Testis (tissue), 3 donors: Measurements from ENCODE around the gene NCAPD3. TPM values are rescaled to one million over a fixed set of nuclear protein-coding genes. Genes with fewer than 3 reads are reported as not detected.

Experiments used
- DNase-seq: peaks from one replicate; pipeline ENCODE4 v3.0.0-alpha.2; 2019
- H3K27ac ChIP-seq, 2 donors: fragments of 200-600 bp; sonication (generic); one replicate each; pipeline ENCODE4 v1.5.1; 2019
- H3K27me3 ChIP-seq: fragments of 200-600 bp; sonication (generic); one replicate; pipeline ENCODE4 v1.5.1; 2019
- H3K36me3 ChIP-seq: fragments of 200-600 bp; sonication (generic); one replicate; pipeline ENCODE4 v1.5.1; 2017; ENCODE audit warnings: low read depth; ENCODE audit errors: missing control alignments
- H3K4me1 ChIP-seq: fragments of 200-600 bp; sonication (generic); one replicate; pipeline ENCODE4 v1.5.1; 2019
- H3K4me3 ChIP-seq, 2 donors: fragments of 200-600 bp; sonication (generic); one replicate each; pipeline ENCODE4 v1.5.1; 2017 to 2019
- H3K9me3 ChIP-seq: fragments of 200-600 bp; sonication (generic); one replicate; pipeline ENCODE4 v1.5.1; 2017
- POLR2A ChIP-seq: fragments of 450-650 bp; IDR thresholded peaks from one replicate; pipeline ENCODE4 v1.6.1; 2017; ENCODE audit warnings: antibody characterized with exemption, mild to moderate bottlenecking, moderate library complexity
- WGBS, 2 donors: methylation state at CpG; one replicate each; pipeline ENCODE4 v1.1.5; 2018; 5-methylcytosine and 5-hydroxymethylcytosine counted together
- intact Hi-C: fragments of 100-400 bp; cut with DNase I; formaldehyde crosslinking; loops from one replicate; pipeline ENCODE4 v1.15.1; 2023; ENCODE audit warnings: low total_unique reads
- polyA plus RNA-seq: library from polyadenylated mRNA; stranded (reverse); fragments of 350-450 nt; fragmentation: Illumina TruSeq; extraction: RNeasy Lipid Tissue Mini Kit (QIAGEN cat#74804); gene quantifications from one replicate; pipeline ENCODE4 v1.2.3, GENCODE V29; 2014; ENCODE audit warnings: low read depth, low replicate concordance; ENCODE audit not compliant: insufficient read depth
- total RNA-seq, 2 donors: library from RNA; depleted of rRNA; stranded (reverse); fragments of >200 nt; gene quantifications; one replicate each; pipeline ENCODE4 v1.2.3, GENCODE V29; 2016
- TF ChIP-seq, protein P1 (sequence below), 3 experiments: fragments of 450-650 bp in 2 of 3; fragments of 200-600 bp in 1 of 3; sonication (generic) in 1 of 3; IDR thresholded peaks; one replicate each; pipeline ENCODE4 v1.5.1; 2016 to 2019; ENCODE audit warnings: antibody characterized with exemption in 3 of 3, mild to moderate bottlenecking in 2 of 3, moderate library complexity in 1 of 3

The NCAPD3 gene
- total and polyA plus RNA-seq, 3 donors from 2014 or later = 30.8 to 82.9 (median 69.3) TPM

GRCh38 chr11:134242376-134242775 is 18.6 kb upstream of the NCAPD3 start:
- Histone ChIP-seq H3K4me1 (no peaks in the 10 kb centered on the region), H3K36me3 (no peaks in the 10 kb centered on the region), H3K4me3 (no peak overlapping the region), H3K27ac (no peak overlapping the region), H3K27me3 (no peaks in the 10 kb centered on the region), H3K9me3 (no peaks in the 10 kb centered on the region)
- intact Hi-C loops = no loop called here
- WGBS, 2 donors = 81 to 85% methylated on average over 9 of the region's 9 CpGs
- TF ChIP-seq, protein P1, sequence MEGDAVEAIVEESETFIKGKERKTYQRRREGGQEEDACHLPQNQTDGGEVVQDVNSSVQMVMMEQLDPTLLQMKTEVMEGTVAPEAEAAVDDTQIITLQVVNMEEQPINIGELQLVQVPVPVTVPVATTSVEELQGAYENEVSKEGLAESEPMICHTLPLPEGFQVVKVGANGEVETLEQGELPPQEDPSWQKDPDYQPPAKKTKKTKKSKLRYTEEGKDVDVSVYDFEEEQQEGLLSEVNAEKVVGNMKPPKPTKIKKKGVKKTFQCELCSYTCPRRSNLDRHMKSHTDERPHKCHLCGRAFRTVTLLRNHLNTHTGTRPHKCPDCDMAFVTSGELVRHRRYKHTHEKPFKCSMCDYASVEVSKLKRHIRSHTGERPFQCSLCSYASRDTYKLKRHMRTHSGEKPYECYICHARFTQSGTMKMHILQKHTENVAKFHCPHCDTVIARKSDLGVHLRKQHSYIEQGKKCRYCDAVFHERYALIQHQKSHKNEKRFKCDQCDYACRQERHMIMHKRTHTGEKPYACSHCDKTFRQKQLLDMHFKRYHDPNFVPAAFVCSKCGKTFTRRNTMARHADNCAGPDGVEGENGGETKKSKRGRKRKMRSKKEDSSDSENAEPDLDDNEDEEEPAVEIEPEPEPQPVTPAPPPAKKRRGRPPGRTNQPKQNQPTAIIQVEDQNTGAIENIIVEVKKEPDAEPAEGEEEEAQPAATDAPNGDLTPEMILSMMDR (IDR thresholded peaks at IDR 0.05) = no peak
- TF ChIP-seq POLR2A = no peak
- DNase-seq = no peak

GRCh38 chr11:134240592-134240991 is 16.8 kb upstream of the NCAPD3 start:
- intact Hi-C loops = no loop called here
- Histone ChIP-seq H3K4me3 (no peak overlapping the region), H3K27me3 (no peaks in the 10 kb centered on the region), H3K4me1 (peaks cover 1% of the 10 kb centered on the region), H3K36me3 (no peaks in the 10 kb centered on the region), H3K27ac (no peak overlapping the region), H3K9me3 (no peaks in the 10 kb centered on the region)
- DNase-seq = no peak
- WGBS, 2 donors = 58 to 62% methylated on average over 6 of the region's 6 CpGs
- TF ChIP-seq POLR2A = no peak
- TF ChIP-seq, protein P1 (IDR thresholded peaks at IDR 0.05) = no peak

DNA sequence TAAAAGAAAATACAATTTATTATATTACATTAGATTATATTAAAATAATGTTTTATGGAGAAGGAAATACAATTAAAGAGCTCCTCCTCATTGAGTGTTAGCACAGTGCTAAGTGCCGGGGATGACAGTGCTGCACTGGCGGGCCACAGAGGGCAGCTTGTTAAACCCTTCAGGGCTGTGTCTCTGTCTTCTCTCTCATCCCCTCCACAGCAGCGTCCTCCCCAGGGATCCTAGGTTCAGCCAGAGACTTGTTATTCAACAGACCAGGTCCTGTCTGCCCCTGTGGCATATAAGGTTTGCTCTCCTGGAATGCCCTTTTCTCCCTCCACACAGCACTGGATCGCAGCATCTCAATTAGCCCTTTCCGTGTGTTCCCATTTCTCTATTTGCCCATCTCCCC is 15.2 kb upstream of the NCAPD3 start:
- no peak overlapping the region for H3K27ac ChIP-seq
- TF ChIP-seq, protein P1 (IDR thresholded peaks at IDR 0.05) = no peak
- intact Hi-C loops = no loop called here
- WGBS, 2 donors = 95 to 97% methylated on average over 5 of the region's 5 CpGs
- DNase-seq = no peak
- H3K9me3 ChIP-seq = no peaks in the 10 kb centered on the region
- no peak overlapping the region for H3K4me3 ChIP-seq
- peaks cover 10% of the 10 kb centered on the region for H3K4me1 ChIP-seq
- H3K27me3 ChIP-seq = no peaks in the 10 kb centered on the region
- no peaks in the 10 kb centered on the region for H3K36me3 ChIP-seq

DNA sequence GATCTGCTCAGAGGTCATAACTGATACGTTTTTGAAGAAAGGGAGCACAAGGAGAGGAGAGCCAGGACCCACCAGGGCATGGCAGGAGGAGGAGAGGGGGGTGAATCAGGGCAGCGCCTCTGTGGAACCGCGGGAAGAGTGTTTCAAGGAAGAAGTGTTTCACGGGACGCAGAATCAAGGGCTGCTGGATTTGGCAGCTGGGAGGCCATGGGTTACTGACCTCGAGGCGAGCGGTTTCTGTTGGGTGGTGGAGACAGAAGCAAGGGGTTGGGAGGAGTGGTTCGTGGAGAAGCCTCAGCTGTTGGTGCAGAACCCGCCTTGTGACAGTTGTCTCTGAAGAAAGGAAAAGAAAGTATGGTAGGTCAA is 13.8 kb upstream of the NCAPD3 start:
- H3K36me3 ChIP-seq = no peaks in the 10 kb centered on the region
- peaks cover 10% of the 10 kb centered on the region for H3K4me1 ChIP-seq

More for the DNA sequence above, 13.8 kb upstream of the NCAPD3 start:
- H3K4me3 ChIP-seq = no peak overlapping the region
- TF ChIP-seq, protein P1 (IDR thresholded peaks at IDR 0.05) = no peak
- TF ChIP-seq POLR2A = no peak
- intact Hi-C loops = no loop called here
- no peak for DNase-seq
- H3K9me3 ChIP-seq = no peaks in the 10 kb centered on the region
- H3K27ac ChIP-seq = no peak overlapping the region
- 90 to 91% methylated on average over 11 of the region's 11 CpGs for WGBS, 2 donors
- H3K27me3 ChIP-seq = no peaks in the 10 kb centered on the region
